BJ (cell line): Measurements from ENCODE around the gene TP53I11. TPM values are rescaled to one million over a fixed set of nuclear protein-coding genes. Genes with fewer than 3 reads are reported as not detected.

Experiments used
- CTCF ChIA-PET: fragments of 350-600 bp; formaldehyde crosslinking; extraction: SDS; loops from one replicate; lab custom pipeline; 2021; ENCODE audit warnings: antibody characterized with exemption, inconsistent platforms; lab: Yijun Ruan, JAX
- POLR2A ChIA-PET: fragments of 300-600 bp; sonication (Branson Sonifier 250); formaldehyde crosslinking; extraction: SDS; loops from one replicate; lab custom pipeline; 2021; ENCODE audit warnings: antibody characterized with exemption; lab: Charles Lee
- DNase-seq: peaks from one replicate; pipeline ENCODE4 v3.0.0-alpha.2; 2011; ENCODE audit warnings: low read depth
- H3K27me3 ChIP-seq: 2 replicates; pipeline ENCODE4 v1.6.0; 2011; ENCODE audit warnings: low read length; ENCODE audit not compliant: control insufficient read depth, insufficient read depth
- H3K36me3 ChIP-seq: 2 replicates; pipeline ENCODE4 v1.5.1; 2011; ENCODE audit warnings: low read length; ENCODE audit not compliant: control insufficient read depth, insufficient read depth
- H3K4me3 ChIP-seq: 2 replicates; pipeline ENCODE4 v1.5.1; 2011; ENCODE audit warnings: low read depth, mild to moderate bottlenecking, control low read depth, low read length
- polyA plus RNA-seq: library from polyadenylated mRNA; depleted of rRNA; stranded (reverse); fragments of >200 nt; gene quantifications from 2 replicates; pipeline ENCODE4 v1.2.3, GENCODE V29; 2011
- TF ChIP-seq, protein P1 (sequence below): IDR thresholded peaks from 2 replicates; pipeline ENCODE4 v1.5.1; 2011; ENCODE audit warnings: low read depth, mild to moderate bottlenecking, control low read depth, inconsistent platforms, low read length, moderate library complexity; ENCODE audit not compliant: insufficient read depth

TP53I11 gene
- polyA plus RNA-seq, 1 experiment = 29.6 TPM

GRCh38 chr11:44893308-44893822 lies 57.3 kb downstream of the TP53I11 start:
- DNase-seq = no peak
- H3K4me3 ChIP-seq = no peak overlapping the region
- peaks cover 8% of the 10 kb centered on the region; the same call in 1 of the 2 replicates for H3K27me3 ChIP-seq
- no peaks in the 10 kb centered on the region for H3K36me3 ChIP-seq
- TF ChIP-seq, protein P1, sequence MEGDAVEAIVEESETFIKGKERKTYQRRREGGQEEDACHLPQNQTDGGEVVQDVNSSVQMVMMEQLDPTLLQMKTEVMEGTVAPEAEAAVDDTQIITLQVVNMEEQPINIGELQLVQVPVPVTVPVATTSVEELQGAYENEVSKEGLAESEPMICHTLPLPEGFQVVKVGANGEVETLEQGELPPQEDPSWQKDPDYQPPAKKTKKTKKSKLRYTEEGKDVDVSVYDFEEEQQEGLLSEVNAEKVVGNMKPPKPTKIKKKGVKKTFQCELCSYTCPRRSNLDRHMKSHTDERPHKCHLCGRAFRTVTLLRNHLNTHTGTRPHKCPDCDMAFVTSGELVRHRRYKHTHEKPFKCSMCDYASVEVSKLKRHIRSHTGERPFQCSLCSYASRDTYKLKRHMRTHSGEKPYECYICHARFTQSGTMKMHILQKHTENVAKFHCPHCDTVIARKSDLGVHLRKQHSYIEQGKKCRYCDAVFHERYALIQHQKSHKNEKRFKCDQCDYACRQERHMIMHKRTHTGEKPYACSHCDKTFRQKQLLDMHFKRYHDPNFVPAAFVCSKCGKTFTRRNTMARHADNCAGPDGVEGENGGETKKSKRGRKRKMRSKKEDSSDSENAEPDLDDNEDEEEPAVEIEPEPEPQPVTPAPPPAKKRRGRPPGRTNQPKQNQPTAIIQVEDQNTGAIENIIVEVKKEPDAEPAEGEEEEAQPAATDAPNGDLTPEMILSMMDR = no peak
- POLR2A ChIA-PET = no interaction called here
- CTCF ChIA-PET = interaction anchor here (0.6 to 8.5 kb wide), 21 partner anchors 14 to 329 kb away, joined by 3 to 70 read pairs (median 4); partner anchors contain the start of gene TSPAN18

GRCh38 chr11:44892843-44893242 lies 57.8 kb downstream of the TP53I11 start:
- Histone ChIP-seq H3K36me3 (no peaks in the 10 kb centered on the region), H3K4me3 (no peak overlapping the region), H3K27me3 (peaks cover 8% of the 10 kb centered on the region; the same call in 1 of the 2 replicates)
- ChIA-PET CTCF (interaction anchor here (0.6 to 8.5 kb wide), 17 partner anchors 15 to 328 kb away, joined by 3 to 70 read pairs (median 4); partner anchors contain the start of gene TSPAN18), POLR2A (no interaction called here)
- DNase-seq = no peak
- TF ChIP-seq, protein P1 = no peak

DNA sequence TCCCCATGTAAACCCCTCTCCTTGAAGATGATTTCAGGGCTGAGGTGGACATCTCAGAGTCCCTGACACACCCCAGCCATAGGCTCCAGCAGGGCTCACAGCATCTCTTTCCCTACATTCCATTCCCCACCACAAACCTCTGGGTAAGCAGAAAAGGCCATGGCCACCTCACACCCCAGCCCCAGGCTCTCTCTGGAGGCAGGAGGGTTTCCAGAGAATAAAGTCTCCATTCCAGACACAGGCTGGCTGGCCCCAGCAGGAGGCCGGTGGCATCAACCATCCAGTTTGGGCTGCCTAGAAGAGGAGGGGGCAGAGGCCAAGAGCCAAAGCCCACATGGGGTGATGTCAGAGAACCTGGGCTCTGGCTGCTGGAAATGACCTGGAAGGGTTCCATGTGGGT lies 61.4 kb downstream of the TP53I11 start:
- H3K27me3 ChIP-seq = peaks cover 5% of the 10 kb centered on the region; the same call in 1 of the 2 replicates
- H3K4me3 ChIP-seq = no peak overlapping the region
- H3K36me3 ChIP-seq = no peaks in the 10 kb centered on the region
- ChIA-PET CTCF (interaction anchor here (0.7 to 8.5 kb wide), 3 partner anchors 15 to 166 kb away, joined by 3 to 70 read pairs (median 3); partner anchors contain the start of gene TSPAN18), POLR2A (no interaction called here)
- TF ChIP-seq, protein P1 = no peak
- peak; percentile 9 for DNase-seq

DNA sequence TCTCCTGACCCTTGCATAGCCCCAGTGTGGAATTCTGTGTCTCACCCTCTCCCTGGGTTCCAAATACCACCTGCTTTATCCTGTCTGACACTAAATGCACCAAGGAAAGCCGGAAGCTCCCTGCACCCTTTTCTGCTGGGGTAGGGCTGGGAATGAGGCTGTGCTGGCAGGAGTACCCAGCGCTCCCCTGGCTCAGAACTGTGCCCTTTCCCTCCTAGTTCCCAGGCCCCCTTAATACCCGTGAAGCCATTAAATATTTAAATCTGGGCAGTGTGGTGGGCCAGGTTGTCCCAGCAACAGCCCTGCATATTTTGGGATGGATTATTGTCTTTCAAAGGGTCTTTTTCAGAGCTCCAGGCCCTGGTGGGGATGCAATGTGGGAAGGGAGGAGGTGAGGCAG lies 63.0 kb downstream of the TP53I11 start:
- POLR2A ChIA-PET = no interaction called here
- CTCF ChIA-PET = interaction anchor here (1.2 to 1.7 kb wide), 3 partner anchors 148 to 261 kb away, joined by 3 to 4 read pairs (median 3); no protein-coding TSS in a partner anchor
- DNase-seq = no peak
- TF ChIP-seq, protein P1 = no peak
- no peak overlapping the region for H3K4me3 ChIP-seq
- H3K27me3 ChIP-seq = peaks cover 5% of the 10 kb centered on the region; the same call in 1 of the 2 replicates
- no peaks in the 10 kb centered on the region for H3K36me3 ChIP-seq

- peak; percentile 16 for DNase-seq
- TF ChIP-seq, protein P1 = no peak
- CTCF ChIA-PET = interaction anchor here (0.6 to 2.3 kb wide), 6 partner anchors 11 to 270 kb away, joined by 3 to 6 read pairs (median 4); no protein-coding TSS in a partner anchor
- Histone ChIP-seq H3K4me3 (no peak overlapping the region), H3K27me3 (peaks cover 3% of the 10 kb centered on the region; the same call in 1 of the 2 replicates), H3K36me3 (no peaks in the 10 kb centered on the region)
- POLR2A ChIA-PET = no interaction called here
These were observed 63.9 kb downstream of the TP53I11 start for GRCh38 chr11:44886790-44887140.
